ENCODE measurements around the gene CMPK1. TPM values are rescaled to one million over a fixed set of nuclear protein-coding genes. Genes with fewer than 3 reads are reported as not detected.

CMPK1 gene
- total RNA-seq, 4 donors from 2014 or later = 21.5 to 111 (median 63.6) TPM

DNA sequence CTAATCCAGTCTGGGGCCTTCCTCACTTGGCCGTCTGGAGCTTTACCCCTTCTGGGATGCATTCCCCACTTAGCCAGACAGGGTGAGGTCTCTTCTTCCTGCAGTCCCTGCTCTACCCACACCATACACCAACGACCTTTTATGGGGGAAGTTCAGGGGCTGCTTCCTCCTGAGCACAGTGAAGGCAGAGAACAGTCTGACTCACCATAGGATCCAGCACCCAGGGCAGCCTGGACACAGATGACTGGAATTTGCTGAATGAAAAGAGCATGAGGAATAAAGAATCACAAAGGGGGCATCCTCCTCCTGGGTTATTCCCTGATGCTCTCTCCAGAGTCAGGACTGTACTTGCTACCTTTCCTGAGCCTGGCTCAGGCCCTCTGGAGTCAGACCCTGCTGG lies 77.8 kb downstream of the CMPK1 start:
- no peaks in the 10 kb centered on the region for H3K4me1 ChIP-seq
- H3K9me3 ChIP-seq = no peaks in the 10 kb centered on the region
- no peak overlapping the region for H3K4me3 ChIP-seq
- H3K27me3 ChIP-seq = peaks cover 0 to 9% of the 10 kb centered on the region in 2 donors
- no peaks in the 10 kb centered on the region for H3K36me3 ChIP-seq
- TF ChIP-seq, protein P1, sequence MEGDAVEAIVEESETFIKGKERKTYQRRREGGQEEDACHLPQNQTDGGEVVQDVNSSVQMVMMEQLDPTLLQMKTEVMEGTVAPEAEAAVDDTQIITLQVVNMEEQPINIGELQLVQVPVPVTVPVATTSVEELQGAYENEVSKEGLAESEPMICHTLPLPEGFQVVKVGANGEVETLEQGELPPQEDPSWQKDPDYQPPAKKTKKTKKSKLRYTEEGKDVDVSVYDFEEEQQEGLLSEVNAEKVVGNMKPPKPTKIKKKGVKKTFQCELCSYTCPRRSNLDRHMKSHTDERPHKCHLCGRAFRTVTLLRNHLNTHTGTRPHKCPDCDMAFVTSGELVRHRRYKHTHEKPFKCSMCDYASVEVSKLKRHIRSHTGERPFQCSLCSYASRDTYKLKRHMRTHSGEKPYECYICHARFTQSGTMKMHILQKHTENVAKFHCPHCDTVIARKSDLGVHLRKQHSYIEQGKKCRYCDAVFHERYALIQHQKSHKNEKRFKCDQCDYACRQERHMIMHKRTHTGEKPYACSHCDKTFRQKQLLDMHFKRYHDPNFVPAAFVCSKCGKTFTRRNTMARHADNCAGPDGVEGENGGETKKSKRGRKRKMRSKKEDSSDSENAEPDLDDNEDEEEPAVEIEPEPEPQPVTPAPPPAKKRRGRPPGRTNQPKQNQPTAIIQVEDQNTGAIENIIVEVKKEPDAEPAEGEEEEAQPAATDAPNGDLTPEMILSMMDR (IDR thresholded peaks at IDR 0.05) = no peak
- TF ChIP-seq POLR2A (IDR thresholded peaks at IDR 0.05) = no peak
- no peak overlapping the region for H3K27ac ChIP-seq
- intact Hi-C loops (cut with DNase I; ENCODE audit: low total_unique reads) = no loop called here
- no peak for DNase-seq

DNA sequence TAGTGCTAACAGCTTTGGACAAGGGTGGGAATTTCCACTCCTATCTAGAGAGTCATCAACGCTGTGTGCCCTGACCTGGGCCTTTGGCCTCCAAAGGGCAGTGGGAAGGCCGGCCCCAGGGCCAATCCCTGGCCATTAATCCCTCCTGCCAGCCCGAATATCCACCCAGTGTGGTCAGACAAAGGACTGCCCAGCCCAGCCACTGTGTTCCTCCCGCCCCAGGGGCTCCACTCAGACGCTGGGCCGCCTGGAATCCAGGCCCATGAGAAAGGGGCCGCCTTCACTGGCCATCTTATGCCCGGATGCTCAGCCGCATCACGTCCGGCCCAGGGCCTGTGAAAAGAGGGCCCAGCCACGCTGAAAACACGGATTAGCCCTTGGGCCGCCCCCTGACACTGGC lies 78.8 kb downstream of the CMPK1 start:
- no peak overlapping the region for H3K4me3 ChIP-seq
- H3K27me3 ChIP-seq = peaks cover 0 to 9% of the 10 kb centered on the region in 2 donors
- no peaks in the 10 kb centered on the region for H3K4me1 ChIP-seq
- TF ChIP-seq, protein P1 (IDR thresholded peaks at IDR 0.05) = no peak
- no peak for TF ChIP-seq POLR2A (IDR thresholded peaks at IDR 0.05)
- H3K27ac ChIP-seq = no peak overlapping the region
- no peaks in the 10 kb centered on the region for H3K36me3 ChIP-seq
- intact Hi-C loops (cut with DNase I; ENCODE audit: low total_unique reads) = no loop called here
- no peak for DNase-seq
- no peaks in the 10 kb centered on the region for H3K9me3 ChIP-seq

DNA sequence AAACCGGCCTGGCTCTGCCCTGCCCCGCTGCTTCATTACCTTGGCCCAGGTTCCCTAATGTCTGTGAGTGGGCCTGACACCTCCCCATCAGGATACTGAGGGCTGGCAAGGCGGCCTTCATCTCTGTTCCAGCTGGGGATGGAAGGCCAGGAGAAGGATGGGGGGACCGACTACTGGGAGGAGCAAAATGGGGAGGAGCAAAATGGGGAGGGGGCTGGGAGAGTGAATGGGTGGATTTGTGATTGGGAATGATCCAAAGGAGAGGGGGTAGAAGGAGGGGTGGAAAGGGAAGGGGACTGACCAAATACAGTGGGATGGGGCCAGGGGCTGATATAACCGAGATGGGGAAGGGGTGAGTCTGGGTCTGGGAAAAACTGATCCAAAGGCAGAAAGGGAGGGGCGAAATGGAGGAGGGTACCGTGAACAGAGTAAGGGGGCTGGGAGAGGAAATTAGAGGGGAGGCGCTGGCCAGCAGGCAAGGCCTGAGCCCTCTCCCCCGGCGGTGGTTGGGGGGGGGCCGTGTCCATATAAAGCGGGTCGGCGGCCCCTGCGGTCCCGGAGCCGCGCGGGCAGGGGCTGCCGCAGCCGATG lies 82.2 kb downstream of the CMPK1 start, which contains the start of gene FOXE3:
Gene FOXE3, plus strand, starts transcription at position 558 of the 591 bp plus-strand sequence. Its CDS starts 31 bp downstream, at position 589.
- DNase-seq = no peak
- Histone ChIP-seq H3K4me3 (no peak within 1 kb of the TSS), H3K36me3 (no peaks in the 10 kb centered on the region), H3K27me3 (peaks cover 0 to 15% of the 10 kb centered on the region in 2 donors), H3K27ac (no peak within 1 kb of the TSS), H3K9me3 (no peaks in the 10 kb centered on the region), H3K4me1 (no peaks in the 10 kb centered on the region)
- TF ChIP-seq, protein P1 (IDR thresholded peaks at IDR 0.05) = no peak
- intact Hi-C loops (cut with DNase I; ENCODE audit: low total_unique reads) = no loop called here

DNA sequence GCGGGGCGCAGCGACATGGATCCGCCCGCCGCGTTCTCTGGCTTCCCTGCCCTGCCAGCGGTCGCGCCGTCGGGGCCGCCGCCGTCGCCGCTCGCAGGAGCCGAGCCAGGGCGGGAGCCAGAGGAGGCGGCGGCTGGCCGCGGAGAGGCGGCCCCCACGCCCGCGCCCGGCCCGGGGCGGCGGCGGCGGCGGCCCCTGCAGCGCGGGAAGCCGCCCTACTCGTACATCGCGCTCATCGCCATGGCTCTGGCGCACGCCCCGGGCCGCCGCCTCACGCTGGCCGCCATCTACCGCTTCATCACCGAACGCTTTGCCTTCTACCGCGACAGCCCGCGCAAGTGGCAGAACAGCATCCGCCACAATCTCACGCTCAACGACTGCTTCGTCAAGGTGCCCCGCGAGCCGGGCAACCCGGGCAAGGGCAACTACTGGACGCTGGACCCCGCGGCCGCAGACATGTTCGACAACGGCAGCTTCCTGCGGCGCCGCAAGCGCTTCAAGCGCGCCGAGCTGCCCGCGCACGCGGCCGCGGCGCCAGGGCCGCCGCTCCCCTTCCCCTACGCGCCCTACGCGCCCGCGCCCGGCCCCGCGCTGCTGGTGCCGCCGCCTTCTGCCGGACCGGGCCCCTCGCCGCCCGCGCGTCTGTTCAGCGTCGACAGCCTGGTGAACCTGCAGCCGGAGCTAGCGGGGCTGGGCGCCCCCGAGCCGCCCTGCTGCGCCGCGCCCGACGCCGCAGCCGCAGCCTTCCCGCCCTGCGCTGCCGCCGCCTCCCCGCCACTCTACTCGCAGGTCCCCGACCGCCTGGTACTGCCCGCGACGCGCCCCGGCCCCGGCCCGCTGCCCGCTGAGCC lies 83.0 kb downstream of the CMPK1 start:
- peaks cover 0 to 15% of the 10 kb centered on the region in 2 donors for H3K27me3 ChIP-seq
- no peaks in the 10 kb centered on the region for H3K9me3 ChIP-seq
- H3K4me1 ChIP-seq = no peaks in the 10 kb centered on the region
- DNase-seq = no peak
- H3K27ac ChIP-seq = no peak overlapping the region
- no peaks in the 10 kb centered on the region for H3K36me3 ChIP-seq
- TF ChIP-seq, protein P1 (IDR thresholded peaks at IDR 0.05) = no peak
- no peak for TF ChIP-seq POLR2A (IDR thresholded peaks at IDR 0.05)
- no peak overlapping the region for H3K4me3 ChIP-seq
- intact Hi-C loops (cut with DNase I; ENCODE audit: low total_unique reads) = no loop called here
